Measurements from ENCODE around the gene DRD5.

- no peak for TF ChIP-seq EZH2phosphoT487 (IDR thresholded peaks at IDR 0.05; ENCODE audit: insufficient read depth, low read depth)
- TF ChIP-seq EZH2 (IDR thresholded peaks at IDR 0.05; ENCODE audit: insufficient read depth, poor library complexity, severe bottlenecking): no peak
Measured at GRCh38 chr4:9804918-9805317, 23.5 kb downstream of the DRD5 start.

Data from GM23248 (cell line).